Skeletal muscle satellite cell (primary cell): ENCODE results near the gene DCAF6.

Experiments
- H3K27me3 ChIP-seq: 2 replicates; pipeline ENCODE4 v1.7.0; 2013; ENCODE audit warnings: low read length; ENCODE audit not compliant: control insufficient read depth, insufficient read depth
- H3K36me3 ChIP-seq: 2 replicates; pipeline ENCODE4 v1.7.0; 2013; ENCODE audit warnings: mild to moderate bottlenecking, control low read depth, low read length; ENCODE audit not compliant: insufficient read depth
- H3K4me1 ChIP-seq: 2 replicates; pipeline ENCODE4 v1.7.0; 2013; ENCODE audit warnings: low read length; ENCODE audit not compliant: control insufficient read depth, insufficient read depth
- H3K4me2 ChIP-seq: 2 replicates; pipeline ENCODE4 v1.7.0; 2013; ENCODE audit warnings: mild to moderate bottlenecking, low read length
- H3K4me3 ChIP-seq: 2 replicates; pipeline ENCODE4 v1.7.0; 2013; ENCODE audit warnings: low read length
- H3K9ac ChIP-seq: 2 replicates; pipeline ENCODE4 v1.7.0; 2013; ENCODE audit warnings: mild to moderate bottlenecking, low read depth, low read length, moderate library complexity
- H3K9me3 ChIP-seq: replicated peaks from 2 replicates; pipeline ENCODE4 v1.7.0; 2013; ENCODE audit warnings: mild to moderate bottlenecking, control low read depth, low read length

The DCAF6 gene

GRCh38 chr1:167910530-167910929 is 26.0 kb upstream of the DCAF6 start:
- Histone ChIP-seq H3K27me3 (no peaks in the 10 kb centered on the region), H3K9me3 (no peaks in the 10 kb centered on the region), H3K4me2 (no peak overlapping the region), H3K4me1 (no peaks in the 10 kb centered on the region), H3K4me3 (no peak overlapping the region), H3K36me3 (no peaks in the 10 kb centered on the region), H3K9ac (no peak overlapping the region)

GRCh38 chr1:167911413-167911812 is 25.1 kb upstream of the DCAF6 start:
- Histone ChIP-seq H3K9ac (no peak overlapping the region), H3K9me3 (no peaks in the 10 kb centered on the region), H3K4me1 (no peaks in the 10 kb centered on the region), H3K4me2 (no peak overlapping the region), H3K36me3 (peaks cover under 1% of the 10 kb centered on the region), H3K27me3 (no peaks in the 10 kb centered on the region), H3K4me3 (no peak overlapping the region)

- no peak overlapping the region for H3K4me2 ChIP-seq
- no peaks in the 10 kb centered on the region for H3K9me3 ChIP-seq
- H3K9ac ChIP-seq = no peak overlapping the region
- peaks cover 8% of the 10 kb centered on the region for H3K36me3 ChIP-seq
- no peak overlapping the region for H3K4me3 ChIP-seq
- no peaks in the 10 kb centered on the region for H3K27me3 ChIP-seq
- no peaks in the 10 kb centered on the region for H3K4me1 ChIP-seq
Observed at GRCh38 chr1:167912294-167912693, 24.2 kb upstream of the DCAF6 start.

GRCh38 chr1:167913895-167914496 is 22.5 kb upstream of the DCAF6 start, which contains the start of gene ADCY10:
TSS of gene ADCY10 (minus strand) at chr1:167914134. CDS start at chr1:167905140, 8,994 bp downstream.
- H3K9me3 ChIP-seq = no peaks in the 10 kb centered on the region
- no peaks in the 10 kb centered on the region for H3K27me3 ChIP-seq
- no peak within 1 kb of the TSS for H3K9ac ChIP-seq
- no peak within 1 kb of the TSS for H3K4me3 ChIP-seq
- H3K36me3 ChIP-seq = peaks cover 15% of the 10 kb centered on the region
- H3K4me2 ChIP-seq = no peak within 1 kb of the TSS
- H3K4me1 ChIP-seq = no peaks in the 10 kb centered on the region

- Histone ChIP-seq H3K4me1 (no peaks in the 10 kb centered on the region), H3K4me2 (no peak overlapping the region), H3K9me3 (no peaks in the 10 kb centered on the region), H3K4me3 (no peak overlapping the region), H3K9ac (no peak overlapping the region), H3K36me3 (peaks cover 15% of the 10 kb centered on the region), H3K27me3 (no peaks in the 10 kb centered on the region)
Observed at GRCh38 chr1:167915569-167915968, 20.9 kb upstream of the DCAF6 start.

GRCh38 chr1:167916766-167917511 is 19.5 kb upstream of the DCAF6 start:
- Histone ChIP-seq H3K4me3 (no peak overlapping the region), H3K27me3 (no peaks in the 10 kb centered on the region), H3K9me3 (no peaks in the 10 kb centered on the region), H3K4me2 (no peak overlapping the region), H3K9ac (no peak overlapping the region), H3K4me1 (peaks cover 3% of the 10 kb centered on the region), H3K36me3 (peaks cover 15% of the 10 kb centered on the region)

- H3K4me3 ChIP-seq = no peak overlapping the region
- H3K36me3 ChIP-seq = peaks cover 9% of the 10 kb centered on the region
- H3K9ac ChIP-seq = no peak overlapping the region
- no peaks in the 10 kb centered on the region for H3K9me3 ChIP-seq
- peaks cover 12% of the 10 kb centered on the region for H3K4me1 ChIP-seq
- peak overlapping the region; percentile 26 for H3K4me2 ChIP-seq
- no peaks in the 10 kb centered on the region for H3K27me3 ChIP-seq
Observed at GRCh38 chr1:167922023-167922422, 14.5 kb upstream of the DCAF6 start.

GRCh38 chr1:167922611-167923074 is 13.8 kb upstream of the DCAF6 start:
- Histone ChIP-seq H3K4me2 (no peak overlapping the region), H3K36me3 (peaks cover 7% of the 10 kb centered on the region), H3K9ac (no peak overlapping the region), H3K4me3 (no peak overlapping the region), H3K4me1 (peaks cover 12% of the 10 kb centered on the region), H3K27me3 (no peaks in the 10 kb centered on the region), H3K9me3 (no peaks in the 10 kb centered on the region)

- Histone ChIP-seq H3K4me1 (peaks cover 12% of the 10 kb centered on the region), H3K27me3 (no peaks in the 10 kb centered on the region), H3K4me3 (no peak overlapping the region), H3K9ac (no peak overlapping the region), H3K9me3 (no peaks in the 10 kb centered on the region), H3K4me2 (no peak overlapping the region), H3K36me3 (no peaks in the 10 kb centered on the region)
Observed at GRCh38 chr1:167923324-167924056, 13.0 kb upstream of the DCAF6 start.

- H3K9ac ChIP-seq = no peak overlapping the region
- no peak overlapping the region for H3K4me2 ChIP-seq
- peaks cover 12% of the 10 kb centered on the region for H3K4me1 ChIP-seq
- H3K4me3 ChIP-seq = no peak overlapping the region
- H3K36me3 ChIP-seq = no peaks in the 10 kb centered on the region
- H3K9me3 ChIP-seq = no peaks in the 10 kb centered on the region
- no peaks in the 10 kb centered on the region for H3K27me3 ChIP-seq
Observed at GRCh38 chr1:167924102-167924501, 12.4 kb upstream of the DCAF6 start.

- no peaks in the 10 kb centered on the region for H3K9me3 ChIP-seq
- no peaks in the 10 kb centered on the region for H3K27me3 ChIP-seq
- peaks cover 12% of the 10 kb centered on the region for H3K4me1 ChIP-seq
- H3K4me3 ChIP-seq = no peak overlapping the region
- H3K4me2 ChIP-seq = no peak overlapping the region
- H3K36me3 ChIP-seq = no peaks in the 10 kb centered on the region
- H3K9ac ChIP-seq = no peak overlapping the region
Observed at GRCh38 chr1:167924543-167925231, 11.8 kb upstream of the DCAF6 start.
